Activated gamma-delta T cell treated with anti-CD3 and anti-CD28 coated beads, Interleukin-2, amount 50 U/mL, for 16 hours (primary cell): ENCODE data around the gene NCK2.
A peak's percentile ranks its signal among the peaks of the same experiment; 100 is the strongest.
"Not testable (repeated sequence)": the region's sequence is repeated elsewhere in the genome, so short reads cannot be mapped to it uniquely, and the experiment has no call there.

Experiments used
- DNase-seq: peaks from one replicate; pipeline ENCODE4 v3.0.0-alpha.2; 2020; ENCODE audit warnings: low read depth

Gene NCK2

DNA sequence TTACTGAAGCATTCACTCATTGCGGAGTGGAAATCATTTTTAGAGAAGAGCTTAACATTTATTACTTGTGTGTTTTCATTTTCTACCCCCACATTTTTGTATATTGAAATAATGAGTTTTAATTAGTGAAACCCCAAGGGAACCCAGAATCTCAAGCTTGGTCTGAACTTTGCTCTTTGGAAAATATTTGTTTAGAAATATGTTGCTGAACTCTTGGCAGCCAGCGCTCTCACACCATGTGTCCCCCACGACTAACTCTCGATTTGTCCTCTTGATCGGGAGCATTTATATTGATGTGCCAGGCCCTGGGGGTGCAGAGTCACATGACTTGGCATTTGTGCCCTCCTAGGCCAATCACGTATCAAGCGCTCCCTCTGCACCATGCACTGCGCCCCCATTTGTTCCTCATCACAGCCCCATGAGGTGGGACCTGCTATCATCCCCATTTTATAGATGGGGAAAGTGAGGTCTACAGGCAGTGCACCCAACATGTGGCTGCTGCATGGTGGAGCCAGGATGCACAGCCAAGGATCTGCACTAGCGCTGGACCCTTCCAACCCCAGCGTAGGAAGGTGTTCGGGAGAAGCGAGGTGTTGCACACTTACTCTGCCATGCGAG lies 149.7 kb downstream of the NCK2 start:
- no peak for DNase-seq

DNA sequence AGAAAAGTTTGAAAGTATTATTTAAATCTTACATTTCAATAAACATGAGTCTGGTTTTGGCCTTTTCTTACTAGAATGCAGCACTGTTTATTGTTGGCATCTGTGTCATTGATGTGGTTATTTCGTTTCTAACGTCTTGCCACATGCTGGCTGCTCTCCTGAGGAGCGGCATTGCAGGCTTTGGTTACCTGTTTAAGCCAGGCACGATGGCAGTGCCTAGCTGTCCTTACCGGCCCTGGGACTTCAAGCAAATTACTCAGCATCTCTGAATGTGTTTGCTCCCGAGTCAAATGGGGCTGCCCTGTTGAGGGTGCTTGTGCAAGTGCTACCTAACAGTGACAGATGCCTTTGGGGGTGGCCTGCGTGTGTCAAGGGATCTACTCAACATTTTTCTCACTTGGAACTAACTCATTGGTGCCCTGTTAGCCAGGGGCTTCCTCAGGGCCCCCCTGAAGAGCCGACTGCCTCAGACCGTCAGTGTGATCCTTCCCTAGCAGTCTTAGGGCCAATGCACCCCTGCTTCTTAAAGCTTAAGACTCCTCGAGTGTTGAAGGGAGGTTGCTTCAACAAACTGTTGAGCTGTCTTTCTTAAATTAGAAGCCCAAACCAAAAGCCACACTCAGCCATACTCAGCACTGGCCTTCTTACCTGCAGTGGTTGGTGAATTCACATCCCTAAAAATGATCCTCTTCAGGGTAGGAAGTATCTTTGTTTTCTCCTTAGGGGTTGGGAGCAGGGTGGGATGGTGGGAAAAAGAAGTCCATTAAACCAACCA lies 151.5 kb downstream of the NCK2 start:
- DNase-seq: no peak

DNA sequence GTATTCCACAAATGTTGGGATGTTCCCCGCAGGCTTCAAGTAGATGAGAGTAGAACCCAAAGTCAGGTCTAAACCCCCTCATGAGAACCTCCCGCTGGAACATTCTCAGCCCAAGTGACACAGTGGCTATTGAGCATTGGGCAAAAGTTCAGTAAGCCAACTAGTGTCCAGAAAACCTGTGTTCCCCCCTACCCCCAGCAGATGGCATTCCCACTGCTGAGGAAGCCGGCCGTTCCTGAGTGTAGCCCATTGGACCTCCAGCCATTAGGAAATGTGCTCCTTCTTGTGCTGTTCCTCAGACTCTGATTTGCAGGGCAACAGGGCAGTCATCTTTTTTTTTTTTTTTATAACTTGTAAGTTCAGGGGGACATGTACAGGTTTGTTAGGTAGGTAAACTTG lies 152.1 kb downstream of the NCK2 start:
- DNase-seq: no peak

DNA sequence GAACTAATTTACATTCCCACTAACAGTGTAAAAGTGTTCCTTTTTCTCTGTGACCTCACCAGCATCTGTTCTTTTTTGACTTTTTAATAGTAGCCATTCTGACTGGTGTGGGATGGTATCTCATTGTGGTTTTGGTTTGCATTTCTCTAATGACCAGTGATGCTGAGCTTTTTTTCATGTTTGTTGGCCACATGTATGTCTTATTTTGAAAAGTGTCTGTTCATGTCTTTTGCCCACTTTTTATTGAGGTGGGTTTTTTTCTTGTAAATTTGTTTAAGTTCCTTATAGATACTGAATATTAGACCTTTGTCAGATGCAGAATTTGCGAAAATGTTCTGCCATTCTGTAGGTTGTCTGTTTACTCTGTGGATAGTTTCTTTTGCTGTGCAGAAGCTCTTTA lies 153.0 kb downstream of the NCK2 start:
- DNase-seq: not testable (repeated sequence)

DNA sequence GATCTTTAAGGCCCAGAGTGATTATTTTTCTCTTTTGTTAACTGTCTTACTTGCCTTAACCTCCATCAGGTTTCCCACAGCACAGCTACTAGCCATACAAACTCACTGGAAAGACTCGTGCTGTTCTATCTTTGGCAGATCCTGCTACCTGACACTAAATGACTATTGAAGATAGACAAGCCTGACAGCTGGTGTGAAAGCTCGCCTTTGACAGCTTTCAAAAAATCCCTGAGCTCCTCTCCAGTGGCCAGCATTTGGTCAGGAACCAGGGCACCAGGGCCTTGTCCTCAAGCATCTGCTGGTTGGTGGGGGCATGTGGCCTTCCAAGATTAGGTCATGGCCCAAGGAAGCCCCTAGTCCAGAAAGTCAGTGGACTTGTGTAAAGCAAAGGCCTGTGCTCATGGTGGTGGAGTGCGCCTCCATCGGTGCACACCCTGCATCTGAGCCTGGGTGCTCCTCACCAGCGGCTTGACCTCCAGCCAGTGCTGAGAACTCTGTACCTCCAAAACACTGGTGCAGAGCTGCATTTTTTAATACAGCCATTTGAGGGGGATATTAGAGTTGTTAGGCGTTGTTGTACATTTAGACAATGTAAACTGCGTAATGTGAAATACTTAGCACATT lies 158.5 kb downstream of the NCK2 start:
- DNase-seq: no peak

DNA sequence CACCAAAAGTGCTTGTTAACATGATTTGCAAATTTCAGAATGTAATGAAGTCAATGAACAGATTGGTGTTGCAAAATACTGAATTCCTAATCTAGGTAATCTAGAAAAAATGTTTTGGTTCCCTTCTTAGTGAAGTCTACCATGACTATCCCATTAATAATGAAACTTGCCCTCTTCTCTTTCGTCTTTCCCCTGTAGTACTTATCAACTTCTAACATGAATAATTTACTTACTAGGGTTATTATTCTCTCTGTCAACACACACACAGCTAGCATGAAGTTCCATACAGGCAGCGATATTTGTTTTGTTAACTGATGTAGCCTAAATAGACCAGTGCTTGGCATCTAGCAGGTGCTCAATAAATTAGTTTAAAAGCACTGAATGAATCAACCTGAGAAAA lies 160.2 kb downstream of the NCK2 start:
- no peak for DNase-seq

DNA sequence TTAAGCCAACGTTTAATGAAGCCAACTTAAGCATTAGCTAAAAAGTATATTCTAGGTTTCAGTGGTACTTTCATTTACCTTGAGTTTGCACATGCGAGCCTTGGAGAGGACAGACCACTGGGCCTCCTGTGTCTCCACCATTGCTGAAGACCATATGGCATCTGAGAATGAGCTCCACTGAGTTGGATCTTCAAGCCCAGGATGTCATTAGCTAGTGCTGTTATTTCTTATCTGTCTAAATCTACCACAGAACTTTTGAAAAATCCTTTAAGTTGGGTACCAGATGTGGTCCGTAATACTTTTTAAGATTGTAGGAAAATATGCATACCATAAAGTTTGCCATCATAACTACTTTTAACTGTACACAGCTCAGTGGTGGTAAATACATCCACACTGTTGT lies 161.8 kb downstream of the NCK2 start:
- DNase-seq: no peak

DNA sequence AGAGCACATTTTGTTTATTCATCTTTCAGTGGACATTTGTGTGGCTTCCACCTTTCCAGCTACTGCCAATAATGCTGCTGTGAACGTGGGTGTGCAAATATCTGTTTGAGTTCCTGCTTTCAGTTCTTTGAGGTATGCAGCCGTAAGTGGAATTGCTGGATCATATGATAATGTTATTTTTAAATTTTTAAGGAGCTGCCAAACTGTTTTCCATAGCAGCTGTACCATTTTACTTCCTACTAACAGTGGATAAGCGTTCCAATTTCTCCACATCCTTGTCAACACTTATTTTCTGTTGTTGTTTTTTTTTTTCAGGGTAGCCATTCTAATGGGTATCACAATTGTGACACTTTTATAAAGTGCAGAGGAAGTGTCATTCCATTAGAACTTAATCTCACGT lies 162.5 kb downstream of the NCK2 start:
- no peak for DNase-seq

DNA sequence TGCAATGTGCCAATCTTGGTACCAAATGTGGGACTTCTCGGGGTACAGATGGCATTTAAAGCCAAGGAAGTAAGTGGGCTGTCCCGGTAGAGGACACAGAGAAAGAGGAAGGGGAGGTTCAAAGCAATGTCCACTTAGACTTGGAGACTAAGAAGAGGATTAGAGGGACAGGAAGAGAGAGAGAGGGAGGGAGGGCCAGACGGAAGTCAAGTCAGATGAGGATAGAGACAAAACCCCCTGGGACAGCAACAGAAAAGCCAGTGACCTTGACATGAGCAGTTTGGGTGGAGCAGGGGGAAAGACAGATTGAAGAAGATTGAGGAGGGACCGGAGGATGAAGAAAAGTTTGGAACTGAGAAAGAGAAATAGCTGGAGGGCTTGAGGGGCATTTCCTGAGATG lies 164.5 kb downstream of the NCK2 start:
- no peak for DNase-seq

DNA sequence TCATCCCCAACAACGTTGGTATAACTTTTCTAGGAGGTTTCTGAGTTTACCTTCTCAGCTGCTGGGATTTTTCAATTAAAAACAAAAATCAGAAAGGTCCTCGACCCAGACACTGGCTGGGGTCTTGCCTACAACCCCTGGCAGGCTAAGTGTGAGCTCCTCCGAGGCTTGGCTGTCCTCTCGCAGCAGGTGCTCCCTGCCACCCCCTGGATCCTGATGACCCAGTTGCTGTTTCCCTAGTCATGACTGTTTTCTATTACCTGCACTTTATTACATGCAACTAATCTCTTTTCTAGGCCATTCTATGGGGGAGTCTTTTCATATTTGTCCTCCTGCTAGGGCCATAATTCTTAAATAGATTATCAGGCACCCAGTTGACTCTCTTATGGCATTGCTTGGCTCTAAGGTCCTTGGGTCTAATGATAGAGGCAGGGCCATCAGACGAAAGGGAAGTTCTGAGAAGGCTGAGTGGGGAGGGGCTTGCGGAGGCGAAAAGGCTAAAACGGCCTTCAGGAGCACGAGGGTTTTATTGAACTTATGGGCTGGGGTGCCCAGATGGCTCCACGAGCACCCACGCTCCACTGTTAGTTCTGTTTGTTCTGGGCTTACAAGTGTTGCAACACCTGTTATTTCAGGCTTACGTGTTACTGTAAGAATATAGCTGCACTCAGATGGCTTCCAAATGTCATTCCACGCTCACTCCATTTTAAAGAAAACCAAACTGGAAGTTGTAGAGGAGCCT lies 166.0 kb downstream of the NCK2 start:
- no peak for DNase-seq

DNA sequence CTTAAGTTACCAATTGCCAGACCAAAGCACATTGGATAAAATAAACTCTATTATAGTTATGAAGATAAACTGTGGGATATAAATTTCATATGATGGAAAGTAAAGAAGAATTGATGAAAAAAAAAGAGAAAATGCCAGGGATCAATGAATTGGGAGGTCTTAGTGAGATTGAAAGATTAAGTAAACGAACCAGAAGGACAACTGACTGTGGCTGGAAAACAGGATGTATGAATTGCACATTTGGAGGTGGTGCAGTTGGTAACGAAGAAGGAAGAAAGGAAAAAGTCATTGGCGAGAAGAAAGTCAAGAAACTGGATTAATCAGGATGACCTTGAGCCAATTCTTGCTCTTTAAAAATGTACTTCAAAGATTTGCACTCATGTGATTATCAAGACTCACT lies 166.7 kb downstream of the NCK2 start:
- DNase-seq: no peak

DNA sequence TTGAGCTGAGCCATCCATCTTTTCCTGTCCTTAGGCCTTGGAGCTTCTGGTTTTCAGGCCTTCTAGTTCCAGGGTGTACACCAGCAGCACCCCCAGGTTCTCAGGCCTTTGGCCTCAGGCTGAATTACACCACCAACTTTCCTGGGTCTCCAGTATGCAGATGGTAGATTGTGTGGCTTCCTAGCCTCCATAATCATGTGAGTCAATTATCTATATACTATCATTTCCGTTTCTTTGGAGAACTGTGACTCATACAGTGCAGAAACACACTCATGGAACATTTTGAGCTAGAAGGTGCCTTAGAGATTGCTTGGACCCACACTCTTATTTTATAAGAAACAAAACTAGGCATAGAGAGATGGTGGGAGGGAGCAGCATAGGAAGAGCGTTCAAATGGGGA lies 167.4 kb downstream of the NCK2 start:
- no peak for DNase-seq

DNA sequence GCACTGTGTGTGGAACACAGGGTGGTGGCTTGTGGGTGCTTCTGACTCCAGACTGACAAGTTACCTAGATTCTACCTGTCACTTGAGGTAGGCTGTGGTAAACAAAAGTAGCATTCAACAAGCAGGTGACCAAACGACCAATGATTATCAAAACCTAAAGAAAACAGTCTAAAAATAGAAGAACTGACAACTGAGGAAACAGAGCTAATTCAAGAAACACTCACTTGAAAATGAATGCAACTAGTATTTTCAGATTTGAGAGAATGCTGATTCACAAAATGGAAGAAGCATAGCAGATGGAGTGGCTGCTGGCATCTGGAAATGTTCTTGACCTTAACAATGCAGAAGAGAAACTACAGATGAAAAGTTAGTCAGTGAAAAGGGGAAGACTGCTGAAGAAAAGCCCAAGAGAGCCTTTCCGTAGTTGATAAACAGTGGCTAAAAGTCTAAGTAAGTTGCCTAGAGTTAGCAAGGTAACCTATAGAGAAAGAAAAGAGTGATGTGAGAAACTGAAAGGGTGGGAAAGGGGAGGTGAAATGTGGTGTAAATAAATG lies 170.4 kb downstream of the NCK2 start:
- DNase-seq: no peak

DNA sequence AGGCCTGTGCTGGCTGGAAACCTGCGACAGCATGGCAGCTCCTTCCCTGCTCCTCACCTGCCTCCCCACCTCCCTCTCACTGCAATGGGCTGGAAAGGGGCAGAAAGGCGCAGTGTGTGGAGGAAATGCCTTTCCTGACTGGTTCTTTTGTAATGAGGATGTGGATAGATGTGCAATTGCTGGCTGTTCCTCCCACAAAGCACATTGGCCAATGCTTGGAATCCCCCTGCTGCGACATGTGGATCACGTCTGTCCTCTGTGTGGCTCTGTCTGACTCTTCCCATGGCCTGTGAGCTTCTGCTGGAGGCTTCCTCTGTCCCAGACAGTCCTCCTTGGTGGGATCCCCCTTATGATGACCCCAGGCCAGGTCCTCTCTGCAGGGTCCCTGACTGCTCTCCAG lies 172.5 kb downstream of the NCK2 start:
- DNase-seq: no peak

DNA sequence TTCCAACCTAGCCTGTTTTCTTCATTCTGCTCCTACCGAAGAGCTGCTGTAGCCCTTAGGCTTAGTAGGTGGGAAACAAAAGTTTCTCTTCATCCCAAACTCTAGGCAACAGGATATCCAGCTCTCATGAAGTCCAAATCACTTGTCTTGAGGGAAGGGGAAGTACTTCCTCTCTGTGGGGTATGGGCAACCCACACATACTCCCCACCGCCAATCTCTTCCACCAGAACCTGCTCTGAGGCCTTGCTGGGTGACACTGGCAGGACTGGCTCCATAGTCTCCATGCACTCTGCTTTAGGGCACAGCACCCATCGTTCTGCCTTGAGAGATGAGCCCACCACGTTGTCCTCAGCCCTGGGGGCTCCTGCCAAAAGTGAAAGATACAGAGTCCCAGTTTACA lies 173.0 kb downstream of the NCK2 start:
- DNase-seq: no peak

DNA sequence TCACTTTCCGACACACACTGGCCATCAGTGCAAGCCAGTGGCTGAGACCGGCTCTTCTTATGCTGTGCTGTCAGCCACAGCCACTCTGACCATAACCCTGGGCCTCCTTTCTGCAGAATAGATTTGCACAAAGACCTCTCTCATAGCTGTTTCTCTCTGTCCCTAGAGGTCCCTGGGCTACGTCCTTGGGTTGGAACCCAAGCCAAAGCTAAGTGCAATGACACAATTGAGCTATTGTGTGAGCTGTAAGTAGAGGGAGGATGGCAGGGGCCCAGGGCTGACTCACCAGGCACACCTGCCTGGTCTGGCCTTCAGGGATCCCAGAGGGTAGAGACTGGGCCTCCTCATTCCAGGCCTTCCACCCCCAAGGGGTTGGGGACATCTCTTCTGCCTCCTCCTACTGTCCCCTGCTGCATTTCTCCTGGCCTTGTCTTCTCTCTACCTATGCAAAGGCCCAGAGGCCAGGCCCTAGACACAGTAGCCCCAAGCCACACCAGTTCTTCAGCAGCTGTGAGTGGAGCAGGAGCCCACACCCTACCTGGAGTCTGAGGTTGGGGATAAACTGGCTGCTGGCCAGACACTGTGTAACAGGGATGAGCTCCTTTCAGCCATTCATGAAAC lies 174.6 kb downstream of the NCK2 start:
- no peak for DNase-seq

DNA sequence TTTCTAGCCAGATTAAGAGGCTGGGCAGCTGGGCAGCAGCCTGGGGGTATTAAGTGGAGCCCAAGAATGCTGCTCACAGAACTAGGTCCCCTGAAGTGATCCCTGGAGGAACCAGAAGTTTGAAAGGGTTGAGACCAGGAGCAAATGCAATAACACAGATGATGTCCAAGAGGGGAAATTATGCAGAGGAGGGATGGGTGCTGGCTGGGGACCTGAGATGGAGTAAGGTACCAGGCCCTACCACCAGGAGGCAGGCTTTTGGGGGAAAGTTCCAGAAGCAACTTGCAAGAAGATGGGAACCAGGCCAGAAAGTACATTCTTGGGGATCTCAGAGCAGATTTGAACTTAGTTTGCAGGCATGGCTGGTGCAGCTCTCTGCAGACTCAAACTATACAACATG lies 175.1 kb downstream of the NCK2 start:
- peak; percentile 27 for DNase-seq

DNA sequence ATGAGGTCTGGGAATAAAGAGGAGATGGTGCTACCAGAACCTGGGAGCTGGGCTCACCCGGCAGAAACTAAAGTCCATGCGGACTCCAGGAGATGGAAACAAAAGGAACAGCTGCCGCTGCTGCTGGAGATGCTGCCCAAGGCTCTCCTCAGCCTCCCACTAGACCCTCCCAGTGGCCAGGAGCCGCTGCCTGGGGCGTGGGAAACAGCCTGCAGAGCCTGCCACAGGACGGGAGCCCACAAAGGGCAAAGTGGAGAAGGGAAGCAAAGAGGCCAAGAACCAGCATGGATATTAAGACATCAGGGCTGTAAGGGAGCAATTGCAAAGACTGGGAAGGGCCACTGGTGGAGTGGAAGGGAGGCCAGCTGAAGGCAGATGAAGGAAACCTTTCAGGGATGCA lies 179.6 kb downstream of the NCK2 start:
- DNase-seq: no peak

DNA sequence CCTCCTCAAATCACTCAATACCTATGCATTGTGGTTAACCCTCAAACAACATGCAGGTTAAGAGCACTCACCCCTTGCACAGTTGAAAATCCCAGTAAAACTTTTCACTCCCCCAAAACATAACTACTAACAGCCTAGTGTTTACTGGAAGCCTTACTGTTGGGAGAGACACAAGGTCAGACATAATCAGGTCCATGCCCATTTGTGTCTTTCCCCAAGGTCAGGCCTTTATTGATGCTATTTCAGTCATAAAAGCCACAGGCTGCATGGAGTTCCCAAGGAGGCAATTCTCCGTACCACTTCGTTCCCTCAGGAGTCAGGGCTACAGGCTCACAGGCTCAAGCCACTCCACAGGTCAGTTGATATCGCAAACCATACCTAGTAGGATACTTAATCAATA lies 180.2 kb downstream of the NCK2 start:
- DNase-seq: no peak

DNA sequence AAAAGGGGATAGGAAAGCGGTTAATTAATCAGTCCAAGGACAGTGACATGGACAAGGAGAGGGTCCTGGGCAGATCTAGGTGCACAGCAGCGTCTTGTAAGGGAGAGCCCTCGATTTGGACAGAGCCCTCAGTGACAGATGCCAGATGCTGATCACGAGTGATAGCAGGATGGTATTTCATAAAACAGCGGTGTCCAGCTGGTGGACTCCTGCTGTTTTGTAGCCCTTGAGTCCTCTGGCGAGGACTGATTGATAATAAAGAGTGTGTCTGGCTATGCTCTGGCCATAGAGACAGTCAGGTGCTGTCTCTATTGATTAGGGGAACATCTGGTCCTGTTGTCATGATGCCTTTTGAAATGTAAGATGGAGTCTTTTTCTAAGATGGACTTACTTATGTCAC lies 180.7 kb downstream of the NCK2 start:
- DNase-seq: no peak

DNA sequence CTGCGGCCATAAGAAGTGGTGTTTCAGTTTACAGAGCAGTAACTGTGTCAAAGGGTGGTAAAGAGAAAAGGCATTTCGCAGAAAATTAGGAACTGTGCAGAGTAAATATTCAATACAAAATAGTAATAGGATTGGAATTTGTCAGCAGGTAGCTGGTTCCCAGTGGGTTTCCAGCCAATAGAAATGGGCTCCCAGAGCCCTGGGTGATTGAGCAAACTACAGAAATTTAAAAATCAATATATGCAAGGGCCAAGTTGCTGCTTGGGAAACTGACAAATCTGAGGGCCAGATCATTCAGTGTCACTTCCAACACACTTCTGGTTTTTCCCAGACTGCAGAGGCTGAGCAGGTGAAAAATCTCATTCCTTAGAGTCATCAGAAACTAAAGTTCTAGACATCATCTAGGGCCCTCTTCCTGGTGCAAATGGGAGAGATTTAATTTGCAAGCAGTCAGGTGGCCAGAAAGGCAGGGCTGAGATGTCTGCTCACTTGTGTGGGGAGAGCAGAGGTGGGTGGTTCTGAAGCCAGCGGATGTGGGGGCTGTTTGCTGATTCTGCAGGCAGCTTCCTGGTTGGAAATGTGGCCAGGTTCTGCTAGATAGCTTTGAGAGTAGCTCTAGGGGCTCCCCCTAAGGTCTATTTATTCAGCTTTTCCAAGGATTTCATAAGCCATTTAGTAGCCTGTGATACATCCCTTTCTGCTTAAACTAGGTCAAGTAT lies 182.4 kb downstream of the NCK2 start:
- peak; percentile 27 for DNase-seq
